CD4-positive, alpha-beta T cell treated with Interleukin-6 at 100 ng/mL for 8 hours (primary cell): Measurements from ENCODE around the gene SIL1.

Source experiments
- DNase-seq: peaks from one replicate; pipeline ENCODE4 v3.0.0-alpha.2; 2020; ENCODE audit warnings: mixed read lengths, low spot score

SIL1 gene

DNA sequence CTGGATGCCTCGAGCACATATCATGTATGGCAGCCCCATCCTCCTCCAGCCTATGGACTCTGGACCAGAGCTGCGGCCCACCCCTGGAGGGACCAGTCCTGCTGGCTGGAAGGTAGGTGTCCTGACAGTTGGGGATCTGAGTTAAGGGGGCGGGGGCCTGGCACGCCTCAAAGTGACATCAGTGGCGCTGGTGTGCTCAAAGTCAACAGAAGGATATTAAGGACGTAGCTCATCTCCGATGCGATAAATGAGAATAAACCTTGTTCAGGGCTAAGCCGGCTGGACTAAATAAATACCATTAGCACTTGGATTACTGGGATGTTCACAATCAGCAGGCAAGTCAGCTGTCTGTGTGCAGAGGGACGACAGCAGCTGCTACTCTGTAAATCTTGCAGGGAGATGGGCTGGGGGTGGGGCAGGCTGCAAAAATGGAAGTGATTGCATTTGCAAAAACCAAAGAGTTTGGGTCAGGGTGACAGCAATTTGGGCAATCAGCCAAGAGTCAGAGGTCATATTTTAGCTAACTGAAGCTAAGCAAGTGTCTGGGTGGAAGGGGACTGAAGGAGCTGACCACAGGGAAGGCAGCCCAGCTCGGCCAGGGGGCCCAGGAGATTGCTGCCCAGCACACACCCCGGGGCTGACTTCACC is 243.0 kb downstream of the SIL1 start:
- DNase-seq = no peak

DNA sequence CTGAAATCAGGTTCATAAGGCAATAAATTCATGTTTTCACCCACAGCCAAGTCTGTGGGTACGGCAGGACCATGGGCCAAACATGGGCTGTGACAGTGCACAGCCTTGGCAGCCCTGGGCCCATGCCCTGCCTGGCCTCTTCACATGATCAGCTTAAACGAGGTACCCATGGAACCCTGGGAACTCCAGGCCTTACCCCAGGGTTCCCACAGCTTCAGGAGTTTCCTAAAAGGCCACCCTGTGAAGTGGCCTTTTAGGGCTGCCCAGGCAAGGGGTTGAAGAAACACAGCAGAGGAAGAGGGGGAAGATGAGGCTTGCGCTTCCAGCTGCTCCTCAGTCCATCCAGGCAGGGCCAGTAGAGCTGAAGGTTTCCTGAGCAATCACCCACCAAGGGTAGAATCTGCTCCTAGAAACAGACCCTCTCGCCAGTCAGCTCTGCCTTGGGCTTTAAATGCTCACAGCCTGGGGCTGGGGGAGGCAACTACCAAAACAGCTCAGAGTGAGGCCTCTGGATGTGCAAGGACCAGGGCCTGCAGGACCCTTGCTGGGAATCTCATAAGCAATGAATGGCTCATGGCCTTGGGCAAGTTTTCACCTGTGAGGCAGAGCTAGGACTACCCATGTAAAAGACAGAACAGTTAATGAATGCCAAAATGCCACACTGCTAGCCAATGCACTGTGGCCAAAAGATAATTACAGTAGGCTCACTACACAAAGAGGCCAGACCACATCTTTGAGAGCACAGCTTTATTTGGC is 243.7 kb downstream of the SIL1 start:
- no peak for DNase-seq

DNA sequence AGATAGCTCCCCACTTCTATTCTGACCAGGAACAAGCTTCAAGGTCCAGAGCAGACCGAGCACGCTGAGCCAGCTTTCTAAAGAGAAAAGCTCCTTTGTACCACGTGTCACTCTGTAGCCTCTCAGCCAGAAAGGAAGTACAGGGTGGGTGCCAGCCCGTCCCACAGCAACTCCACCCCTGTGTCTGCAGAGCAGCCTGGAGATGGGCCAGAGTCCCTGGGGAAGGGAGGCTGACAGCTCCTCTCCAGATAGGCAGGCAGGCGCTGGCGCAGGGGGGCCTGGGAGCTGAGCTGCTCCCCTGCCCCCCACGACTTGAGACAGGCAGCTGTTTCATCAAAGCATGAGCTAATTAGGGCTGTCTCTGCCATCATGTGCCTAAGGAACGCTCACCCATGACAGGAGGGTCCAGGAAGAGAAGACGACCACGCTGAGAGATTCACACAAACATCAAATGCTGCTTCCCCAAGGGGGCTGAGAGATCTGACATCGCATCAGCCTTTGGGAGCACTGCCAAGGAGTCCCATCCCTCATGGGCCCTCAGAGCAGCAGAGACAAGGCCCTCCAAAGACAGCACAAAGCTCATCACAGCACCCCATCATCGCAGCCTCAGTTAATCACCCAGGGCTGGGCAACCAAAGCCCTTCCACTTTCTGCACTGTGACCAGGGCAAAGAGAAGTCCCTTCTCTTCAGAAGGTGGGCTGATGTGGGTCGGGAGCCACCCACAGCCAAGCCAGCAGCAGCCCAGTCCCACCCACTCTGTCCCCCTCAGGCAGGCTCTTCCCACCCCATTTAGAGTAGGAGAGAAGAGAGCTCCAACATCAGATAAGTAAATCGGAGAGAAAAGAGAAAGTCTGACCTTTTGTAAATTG is 244.5 kb downstream of the SIL1 start:
- DNase-seq = peak; percentile 16

DNA sequence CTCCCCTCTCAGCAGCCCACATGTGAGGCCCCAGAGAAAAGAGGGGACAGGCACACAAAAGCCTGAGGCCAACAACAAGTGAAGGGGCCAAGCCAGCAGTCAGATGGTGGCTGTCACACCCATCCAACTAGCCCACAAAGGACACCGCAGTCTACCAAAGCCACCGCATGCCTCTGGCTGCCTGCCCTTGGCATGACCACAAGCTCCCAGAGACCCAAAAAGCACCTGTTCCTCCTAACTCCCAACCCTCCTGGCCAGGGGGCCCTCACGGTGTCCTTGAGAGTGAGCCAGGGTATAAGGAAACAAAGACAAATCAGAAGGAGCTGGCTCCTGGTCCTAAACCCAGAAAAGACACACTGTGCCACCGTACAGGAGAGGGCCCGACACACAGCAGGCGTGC is 245.2 kb downstream of the SIL1 start:
- no peak for DNase-seq

DNA sequence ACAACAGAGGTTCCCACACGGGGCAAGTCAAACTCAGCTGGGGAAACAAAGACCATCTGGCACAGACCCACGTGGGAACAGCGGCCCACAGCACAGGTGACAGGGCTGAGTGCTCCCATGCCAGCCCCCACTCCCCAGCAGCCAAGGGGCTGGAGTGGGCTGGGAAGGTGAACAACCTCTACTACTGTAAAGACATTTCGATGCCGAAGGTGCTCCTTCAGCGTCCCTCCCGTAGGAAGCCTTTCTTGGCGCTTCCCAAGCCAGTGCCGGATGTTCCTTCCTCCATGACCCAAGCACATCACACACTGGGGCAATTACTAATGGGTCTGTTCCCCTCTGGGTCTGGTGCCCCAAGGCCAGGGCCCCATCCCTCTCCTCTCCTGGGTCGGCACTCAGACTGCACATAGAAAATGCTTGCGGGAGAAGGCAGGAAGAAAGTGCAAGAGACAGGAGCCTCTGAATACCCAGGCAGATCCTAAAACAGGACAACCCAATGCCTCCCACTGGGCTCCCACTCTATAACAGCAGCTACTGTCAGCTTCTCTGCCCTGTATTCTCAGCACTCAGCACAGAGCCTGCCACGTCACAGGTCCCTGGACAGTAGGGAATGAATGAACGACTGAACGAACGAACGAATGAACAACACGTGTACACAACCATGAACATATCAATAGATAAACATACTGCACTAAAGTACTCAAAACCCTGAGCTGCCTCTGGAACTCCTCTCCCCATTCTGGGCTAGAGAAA is 246.0 kb downstream of the SIL1 start:
- no peak for DNase-seq

DNA sequence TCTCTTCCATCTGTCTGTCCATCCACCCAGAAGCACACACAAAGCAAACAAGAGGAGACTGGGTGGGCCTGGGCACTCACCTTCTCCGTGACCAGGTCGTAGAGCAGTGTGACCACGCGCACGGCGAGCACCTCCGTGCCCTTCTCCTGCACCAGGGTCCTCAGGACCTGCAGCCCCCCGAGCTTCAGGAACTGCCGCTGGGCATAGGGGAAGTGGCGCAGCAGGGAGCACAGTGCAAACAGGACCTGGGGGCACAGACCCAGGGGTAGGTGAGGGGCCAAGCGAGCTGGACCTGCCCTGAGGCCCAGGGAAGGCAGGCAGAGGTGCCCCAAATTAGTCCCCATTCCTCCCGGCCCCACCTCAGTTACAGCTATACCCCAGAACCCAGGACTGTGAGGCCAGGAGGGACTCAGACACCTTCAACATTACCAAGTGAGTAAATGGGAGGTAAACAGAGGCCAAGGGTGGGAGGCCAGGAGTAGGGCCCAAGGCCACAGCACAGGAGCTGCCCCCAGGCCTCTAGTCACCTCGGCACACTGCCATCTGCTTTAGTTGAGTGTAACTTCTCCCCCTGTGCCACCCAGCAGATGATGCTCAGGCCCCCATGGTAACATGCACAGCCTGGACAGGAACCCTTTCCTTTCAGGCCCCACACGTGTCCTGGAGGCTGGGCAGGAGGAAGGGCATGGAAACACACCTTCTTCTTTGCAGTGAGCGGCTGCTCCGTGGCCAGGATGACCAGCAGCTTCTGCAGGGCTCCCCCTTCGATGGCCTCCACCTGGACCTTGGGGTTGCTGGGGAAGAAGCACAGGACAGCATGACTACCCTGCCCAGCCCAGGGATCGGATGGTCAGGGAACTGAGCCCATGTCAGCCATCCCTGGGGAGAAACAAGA is 246.8 kb downstream of the SIL1 start:
- DNase-seq = no peak

DNA sequence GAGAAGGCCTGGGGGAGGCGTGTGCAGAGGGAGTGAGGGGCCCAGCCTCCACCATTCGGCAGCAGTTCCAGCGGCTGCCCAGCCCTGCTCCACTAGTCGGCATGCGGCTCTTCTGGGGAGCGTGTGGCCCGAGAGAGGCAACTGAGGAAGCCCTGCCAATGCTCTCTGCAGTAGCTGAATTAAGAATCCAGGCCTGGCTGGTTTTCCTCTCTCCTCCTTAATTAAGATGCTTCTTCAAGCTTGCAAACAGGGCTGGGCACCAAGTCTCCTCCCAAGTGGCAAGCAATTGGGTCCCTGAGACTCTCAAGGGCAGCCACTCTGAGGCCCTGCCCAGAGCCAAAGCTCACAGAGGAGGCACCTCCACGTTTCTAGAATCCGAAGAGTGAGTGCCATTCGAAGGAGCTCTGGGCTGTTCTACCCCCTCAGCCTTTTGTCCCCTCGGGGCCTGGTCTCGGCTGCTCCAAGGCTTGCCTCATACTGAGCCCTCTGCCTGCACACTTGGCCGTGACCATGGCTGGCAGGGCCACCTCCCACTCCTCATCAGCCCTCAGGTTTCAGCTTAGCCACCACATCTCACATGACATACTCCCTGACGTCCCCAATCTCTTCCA is 247.6 kb downstream of the SIL1 start:
- no peak for DNase-seq

DNA sequence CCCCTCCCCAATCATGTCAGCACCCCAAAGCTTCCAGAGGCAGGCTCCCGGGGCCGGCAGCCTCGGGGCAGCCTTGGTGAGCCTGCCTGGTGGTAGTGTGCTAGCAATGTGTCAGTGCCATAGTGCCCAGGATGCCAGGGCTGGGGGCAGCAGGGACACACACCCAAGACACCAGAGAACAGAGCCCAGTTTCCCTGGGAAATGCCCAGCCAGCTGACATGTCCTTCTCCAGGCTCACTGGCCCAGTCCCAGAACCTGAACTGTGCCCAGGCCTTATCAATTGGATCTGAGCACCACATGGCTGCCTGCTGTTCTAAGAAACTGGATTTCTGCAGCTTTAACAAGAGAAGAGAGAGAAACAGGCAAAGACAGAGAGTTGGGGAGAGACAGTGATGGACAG is 248.2 kb downstream of the SIL1 start:
- no peak for DNase-seq

DNA sequence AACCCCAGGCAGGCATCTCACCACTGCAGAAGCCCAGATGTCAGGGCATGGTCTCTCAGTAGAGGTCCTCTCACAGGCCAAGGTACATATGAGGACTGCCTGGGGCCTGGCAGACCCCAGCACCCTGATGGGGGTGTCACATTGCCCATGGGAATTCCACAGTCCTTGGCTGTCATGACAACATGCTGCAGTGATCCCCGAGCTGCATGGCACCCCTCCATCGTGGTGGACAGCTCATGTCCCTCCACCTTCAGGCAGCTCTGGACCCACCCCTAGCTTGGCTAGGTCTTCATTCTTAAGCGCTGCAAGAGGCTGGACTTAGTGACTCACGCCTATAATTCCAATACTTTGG is 249.0 kb downstream of the SIL1 start:
- no peak for DNase-seq

DNA sequence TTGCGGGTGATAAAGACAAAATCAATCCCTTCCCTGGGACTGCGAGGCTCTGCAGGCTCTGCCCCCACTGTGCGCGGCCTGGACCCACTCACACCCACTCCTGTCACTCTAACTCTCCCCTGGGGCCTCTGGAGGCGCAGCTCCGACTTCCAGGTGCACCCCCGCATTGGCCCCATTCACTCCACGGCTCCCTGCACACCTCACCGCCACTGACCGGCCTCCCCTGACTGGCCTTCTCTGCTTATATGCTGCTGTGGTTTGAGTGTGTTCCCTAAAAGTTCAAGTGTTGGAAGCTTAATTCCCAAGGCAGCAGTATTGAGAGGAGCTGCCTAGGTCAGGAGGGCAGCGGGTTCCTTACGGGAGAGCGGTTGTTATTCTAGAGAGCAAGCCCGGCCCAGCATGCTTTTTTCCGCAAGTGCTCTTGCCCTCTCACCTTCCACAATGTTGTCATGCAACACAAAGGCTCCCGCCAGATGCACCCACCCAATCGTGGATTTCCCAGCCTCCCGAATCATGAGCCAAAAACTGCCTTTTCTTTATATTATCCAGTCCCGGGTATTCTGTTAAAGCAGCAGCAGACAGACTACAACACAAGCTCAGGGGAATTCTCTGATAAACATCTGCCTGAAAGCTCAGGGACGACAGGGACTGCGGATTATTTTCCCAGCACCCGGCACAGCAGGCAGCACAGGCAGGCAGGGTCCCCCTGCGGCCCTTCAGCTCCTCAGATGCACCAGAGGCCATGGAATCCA is 249.5 kb downstream of the SIL1 start:
- no peak for DNase-seq

DNA sequence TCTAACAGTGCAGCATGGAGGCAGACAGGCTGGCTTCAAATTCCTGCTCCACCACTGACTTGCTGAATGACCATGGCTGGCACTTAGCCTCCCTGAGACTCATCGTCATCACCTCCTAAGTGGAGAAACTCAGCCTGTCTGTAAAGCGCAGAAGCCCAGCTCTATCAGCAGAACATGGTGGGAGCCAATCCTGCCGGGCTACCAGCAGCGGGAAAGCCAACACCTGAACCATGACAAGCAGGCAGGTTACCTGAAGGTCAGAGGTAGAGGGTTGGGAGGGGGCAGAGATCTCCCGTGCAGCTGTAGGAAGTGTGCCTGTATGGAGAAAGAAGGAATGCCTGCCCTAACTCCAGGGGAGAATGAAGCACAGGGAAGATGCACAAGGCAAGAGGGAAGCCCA is 250.4 kb downstream of the SIL1 start:
- no peak for DNase-seq

DNA sequence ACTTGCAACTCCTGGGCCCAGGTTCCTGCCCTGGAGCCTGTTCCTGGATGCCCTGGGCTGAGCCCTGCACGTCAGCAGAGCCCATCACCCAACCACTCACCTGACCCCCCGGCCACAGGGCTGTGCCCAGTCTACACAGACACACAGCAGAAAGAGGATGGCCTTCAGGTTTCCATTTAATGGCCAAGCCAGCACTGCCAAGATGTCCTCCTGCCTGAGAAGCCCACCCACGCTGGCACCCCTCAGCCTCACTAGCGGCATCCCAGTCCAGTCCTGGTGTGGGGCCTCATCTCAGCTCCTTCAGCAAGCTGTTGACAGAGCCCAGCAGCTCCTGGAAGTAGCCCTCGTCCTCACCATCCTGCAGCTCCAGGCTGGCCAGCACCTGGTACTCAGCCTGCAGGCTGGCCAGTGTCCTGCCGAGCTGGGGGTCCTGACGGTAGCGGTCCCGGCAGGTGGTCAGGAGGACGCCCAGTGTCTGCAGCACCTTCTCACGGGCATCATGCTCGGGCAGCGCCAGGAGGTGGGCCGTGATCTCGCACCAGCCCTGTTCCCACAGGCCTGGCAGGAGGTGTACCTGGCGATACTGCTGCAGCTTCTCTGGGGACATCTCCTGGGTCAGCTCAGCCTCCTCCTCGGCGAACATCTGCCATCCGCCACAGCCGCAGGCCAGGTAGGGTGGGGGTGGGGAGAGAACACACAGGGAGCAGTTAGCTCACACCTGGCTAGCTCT is 251.2 kb downstream of the SIL1 start:
- DNase-seq = no peak

DNA sequence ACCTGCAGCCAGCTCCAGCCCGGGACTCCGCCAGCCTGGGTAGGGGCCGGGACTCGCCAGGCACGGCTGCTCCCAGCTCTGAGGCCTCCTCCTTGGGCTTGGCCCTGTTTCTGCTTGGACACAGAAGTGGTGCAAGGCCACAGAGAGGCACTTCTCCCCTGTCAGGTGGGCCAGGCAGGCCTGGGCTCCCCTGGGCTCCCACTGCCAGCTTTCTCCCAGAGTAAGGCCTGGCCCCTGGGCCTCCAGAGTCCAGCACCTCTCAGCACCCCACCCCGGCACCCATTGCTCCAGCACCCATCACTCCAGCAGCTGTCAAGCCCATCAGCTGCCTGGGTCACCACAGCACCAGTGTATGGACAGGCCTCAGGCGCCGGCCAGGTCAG is 251.9 kb downstream of the SIL1 start:
- no peak for DNase-seq

DNA sequence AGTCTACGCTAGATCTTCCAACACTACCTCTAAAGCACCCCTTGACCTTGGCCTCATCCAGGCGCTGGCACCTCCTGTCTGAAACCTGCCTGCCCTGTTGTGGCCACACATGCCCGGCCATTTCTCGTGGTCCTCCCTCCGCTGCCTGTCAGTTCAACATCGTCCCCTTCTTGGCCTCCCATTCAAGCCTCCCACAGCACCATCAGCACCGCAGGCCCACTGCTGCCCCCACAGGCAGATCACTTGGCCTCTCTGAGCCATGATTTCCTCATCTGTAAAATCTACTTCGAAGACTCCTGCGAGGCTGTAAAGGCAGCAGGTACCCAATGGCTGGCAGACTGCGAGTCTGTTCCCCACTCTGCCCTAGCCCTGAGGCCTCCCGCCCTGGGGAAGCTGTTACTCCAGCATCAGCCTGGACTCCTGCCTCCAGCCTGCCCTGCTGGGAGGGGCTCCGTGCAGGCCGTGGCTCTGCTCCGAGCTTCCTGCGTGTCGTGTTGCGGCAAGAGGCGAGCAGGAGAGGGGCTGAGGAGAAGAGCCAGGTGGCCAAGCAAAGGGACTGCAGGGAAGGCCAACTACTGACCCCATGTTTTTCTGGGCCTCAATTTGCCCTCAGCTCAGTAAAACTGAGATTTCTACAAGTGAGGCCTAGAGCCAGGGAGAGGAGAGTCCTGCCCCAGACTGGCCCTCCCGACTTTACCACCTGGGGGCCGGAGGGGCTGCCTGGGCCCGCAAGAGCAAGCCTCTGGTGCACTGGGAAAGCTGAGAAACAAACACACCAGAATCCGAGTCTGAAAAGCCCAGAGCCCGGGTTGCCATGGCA is 252.5 kb downstream of the SIL1 start:
- DNase-seq = no peak

DNA sequence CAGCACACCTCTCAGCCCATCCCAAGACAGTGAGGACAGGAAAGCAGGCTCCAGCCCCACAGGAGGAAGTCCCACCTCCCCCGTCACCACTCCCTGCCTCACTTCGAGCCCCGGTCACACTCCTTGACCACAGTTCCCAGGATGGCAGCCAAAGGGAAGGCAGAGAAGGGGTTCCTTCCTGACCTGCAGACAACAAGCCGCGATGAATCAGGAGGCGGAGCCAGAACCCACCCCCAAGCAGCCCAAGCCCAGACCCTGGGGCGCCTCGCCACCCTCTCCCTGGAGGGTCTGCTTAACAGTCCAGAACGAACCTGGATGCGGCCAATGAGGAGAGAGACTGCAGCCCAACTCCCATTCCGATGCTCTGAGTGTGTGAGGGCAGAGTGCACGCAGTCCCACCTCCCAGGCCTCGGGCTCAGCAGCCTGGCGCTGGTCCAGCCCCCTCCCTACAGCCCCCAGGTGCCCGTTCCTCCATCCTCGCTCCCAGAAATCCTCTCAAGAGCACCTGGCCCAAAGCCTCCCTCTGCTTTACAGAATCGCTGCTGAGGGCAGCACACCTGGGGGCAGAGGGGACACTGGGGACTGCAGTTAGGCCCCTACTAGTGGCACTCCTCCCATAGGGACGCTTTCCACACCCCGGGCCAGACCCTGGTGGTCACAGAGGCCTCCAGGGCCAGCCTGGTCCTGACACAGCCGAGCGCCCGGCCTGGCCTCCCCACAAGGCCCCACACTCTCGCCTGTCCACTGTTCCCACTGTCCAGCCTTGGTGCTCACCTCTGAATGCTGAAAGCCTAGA is 253.4 kb downstream of the SIL1 start:
- no peak for DNase-seq

DNA sequence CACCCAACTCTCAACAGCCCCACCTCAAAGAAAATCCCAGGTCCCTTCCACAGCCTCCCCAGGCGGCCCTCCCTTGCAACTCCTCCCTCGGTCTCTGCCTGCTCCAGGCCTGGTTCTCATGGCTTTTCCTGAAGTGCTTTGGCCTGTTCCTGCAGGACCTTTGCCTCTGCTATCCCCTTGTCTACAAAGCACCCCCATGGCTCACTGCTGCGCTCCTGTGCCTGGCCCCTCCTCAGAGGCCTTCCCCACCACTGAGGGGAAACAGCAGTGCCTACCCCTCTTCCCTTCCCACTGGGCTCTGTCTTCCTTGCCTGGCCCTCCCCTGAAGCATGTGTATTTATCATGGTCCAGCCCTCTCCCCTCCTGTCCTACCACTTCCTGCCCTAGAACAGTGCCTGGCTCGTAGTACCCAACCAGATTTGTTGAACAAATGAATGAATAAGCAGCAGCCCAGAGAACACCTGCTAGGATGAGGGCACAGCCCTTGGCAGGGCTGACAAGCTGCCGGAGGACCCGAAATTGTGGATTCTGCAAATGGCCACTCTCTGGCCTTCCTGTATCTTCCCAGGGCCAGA is 254.5 kb downstream of the SIL1 start:
- no peak for DNase-seq

DNA sequence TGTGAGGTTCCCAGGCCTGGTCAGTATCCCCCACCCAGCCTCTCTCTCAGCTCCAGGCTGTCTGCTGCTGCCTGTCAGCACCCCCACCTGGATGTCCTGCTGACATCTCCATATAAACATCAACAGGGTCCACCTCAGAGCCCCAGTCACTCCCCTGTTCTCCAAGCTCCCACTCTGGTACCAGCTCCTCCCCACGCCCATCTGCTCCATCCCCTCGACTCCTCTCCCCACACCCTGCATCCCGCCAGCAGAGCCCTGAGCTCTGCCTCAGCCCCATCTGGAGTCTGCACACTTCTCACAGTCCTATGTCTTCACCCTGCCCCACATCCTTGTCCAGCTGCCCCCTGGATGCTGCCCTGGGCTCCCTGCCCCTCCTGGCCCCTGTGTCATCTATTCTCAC is 255.3 kb downstream of the SIL1 start:
- DNase-seq = no peak
